Epidermal melanocyte (primary cell): Measurements from ENCODE around the gene KCNJ4.

Experiments used
- DNase-seq: peaks from one replicate; pipeline ENCODE4 v3.0.0; 2011; ENCODE audit warnings: low spot score; ENCODE audit not compliant: insufficient read length

The KCNJ4 gene

GRCh38 chr22:38455076-38455529, at the start of gene KCNJ4:
TSS of gene KCNJ4 (minus strand) at chr22:38455199. CDS start at chr22:38428132, 27,067 bp downstream.
- DNase-seq = no peak

GRCh38 chr22:38503021-38503420, 48.0 kb upstream of the KCNJ4 start:
- no peak for DNase-seq

GRCh38 chr22:38501797-38502672, 47.0 kb upstream of the KCNJ4 start:
- no peak for DNase-seq

GRCh38 chr22:38497869-38498268, 42.9 kb upstream of the KCNJ4 start:
- DNase-seq = no peak

- DNase-seq = no peak
Measured at GRCh38 chr22:38494939-38495338, 39.9 kb upstream of the KCNJ4 start.

- no peak for DNase-seq
Measured at GRCh38 chr22:38494498-38494897, 39.5 kb upstream of the KCNJ4 start.

- no peak for DNase-seq
Measured at GRCh38 chr22:38491707-38492348, 36.8 kb upstream of the KCNJ4 start.

- no peak for DNase-seq
Measured at GRCh38 chr22:38490915-38491314, 35.9 kb upstream of the KCNJ4 start.

GRCh38 chr22:38490475-38490874, 35.5 kb upstream of the KCNJ4 start:
- DNase-seq = no peak

- DNase-seq = no peak
Measured at GRCh38 chr22:38489561-38490145, 34.7 kb upstream of the KCNJ4 start.

GRCh38 chr22:38489142-38489541, 34.1 kb upstream of the KCNJ4 start:
- no peak for DNase-seq

- DNase-seq = no peak
Measured at GRCh38 chr22:38487946-38488345, 32.9 kb upstream of the KCNJ4 start.

GRCh38 chr22:38485783-38486182, 30.8 kb upstream of the KCNJ4 start:
- DNase-seq = no peak

- DNase-seq = no peak
Measured at GRCh38 chr22:38484244-38484643, 29.2 kb upstream of the KCNJ4 start.

- no peak for DNase-seq
Measured at GRCh38 chr22:38482662-38483308, 27.8 kb upstream of the KCNJ4 start.

GRCh38 chr22:38481871-38482332, 26.9 kb upstream of the KCNJ4 start:
- DNase-seq = no peak

GRCh38 chr22:38481162-38481870, 26.3 kb upstream of the KCNJ4 start:
- DNase-seq = no peak

- no peak for DNase-seq
Measured at GRCh38 chr22:38479096-38479837, 24.3 kb upstream of the KCNJ4 start.

GRCh38 chr22:38477585-38477984, 22.6 kb upstream of the KCNJ4 start:
- no peak for DNase-seq

GRCh38 chr22:38474003-38474607, 19.1 kb upstream of the KCNJ4 start:
- no peak for DNase-seq
